ENCODE measurements around the gene TAOK2. TPM values are rescaled to one million over a fixed set of nuclear protein-coding genes. Genes with fewer than 3 reads are reported as not detected.
"Not testable (repeated sequence)": the region's sequence is repeated elsewhere in the genome, so short reads cannot be mapped to it uniquely, and the experiment has no call there.

TAOK2 gene
- total RNA-seq, 4 donors from 2014 or later = 48.8 to 62.6 (median 55.2) TPM

- 25 to 26% methylated on average over 22 to 30 of the region's 31 CpGs for WGBS, 2 donors
- H3K4me1 ChIP-seq = peaks cover 13 to 19% of the 10 kb centered on the region in 2 donors
- TF ChIP-seq POLR2A (IDR thresholded peaks at IDR 0.05) = no peak
- no peak for TF ChIP-seq CTCF (IDR thresholded peaks at IDR 0.05)
- peaks cover 20% of the 10 kb centered on the region for H3K27me3 ChIP-seq
- H3K9me3 ChIP-seq = no peaks in the 10 kb centered on the region
- intact Hi-C loops (cut with DNase I) = no loop called here
- no peak for DNase-seq
- no peak overlapping the region for H3K4me3 ChIP-seq (replicated peaks in 1 of 3)
- no peaks in the 10 kb centered on the region for H3K36me3 ChIP-seq
- H3K27ac ChIP-seq = no peak overlapping the region
Measured at GRCh38 chr16:30011714-30012504, 38.2 kb downstream of the TAOK2 start.

- DNase-seq; H3K9me3 ChIP-seq; H3K4me3 ChIP-seq (replicated peaks in 1 of 3); intact Hi-C loops (cut with DNase I); H3K27ac ChIP-seq; H3K36me3 ChIP-seq: not testable (repeated sequence)
- Histone ChIP-seq H3K27me3 (peaks cover 20% of the 10 kb centered on the region), H3K4me1 (peaks cover 13 to 19% of the 10 kb centered on the region in 2 donors)
- WGBS, 2 donors = 70 to 78% methylated on average over 14 of the region's 14 CpGs
Measured at GRCh38 chr16:30012598-30012997, 38.9 kb downstream of the TAOK2 start.

- H3K36me3 ChIP-seq; H3K9me3 ChIP-seq; H3K27ac ChIP-seq; DNase-seq; H3K4me3 ChIP-seq (replicated peaks in 1 of 3); intact Hi-C loops (cut with DNase I): not testable (repeated sequence)
- whole genome bisulfite sequencing, 2 donors = 70 to 75% methylated on average over 7 of the region's 7 CpGs
- Histone ChIP-seq H3K27me3 (peaks cover 12% of the 10 kb centered on the region), H3K4me1 (peaks cover 11 to 18% of the 10 kb centered on the region in 2 donors)
Measured at GRCh38 chr16:30015450-30015849, 41.8 kb downstream of the TAOK2 start.

- 77 to 78% methylated on average over 8 of the region's 8 CpGs for WGBS, 2 donors
- no peak for DNase-seq
- H3K36me3 ChIP-seq = no peaks in the 10 kb centered on the region
- no peaks in the 10 kb centered on the region for H3K9me3 ChIP-seq
- no peaks in the 10 kb centered on the region for H3K27me3 ChIP-seq
- H3K4me1 ChIP-seq = peaks cover 11% of the 10 kb centered on the region in 2 donors
- intact Hi-C loops (cut with DNase I) = no loop called here
- TF ChIP-seq CTCF (IDR thresholded peaks at IDR 0.05) (no peak), POLR2A (IDR thresholded peaks at IDR 0.05) (no peak)
- no peak overlapping the region for H3K4me3 ChIP-seq (replicated peaks in 1 of 3)
- H3K27ac ChIP-seq = no peak overlapping the region
Measured at GRCh38 chr16:30016555-30017276, 43.0 kb downstream of the TAOK2 start.

GRCh38 chr16:30017277-30017656 lies 43.6 kb downstream of the TAOK2 start:
- DNase-seq = no peak
- H3K36me3 ChIP-seq = no peaks in the 10 kb centered on the region
- TF ChIP-seq CTCF (IDR thresholded peaks at IDR 0.05) (no peak), POLR2A (IDR thresholded peaks at IDR 0.05) (no peak)
- H3K4me1 ChIP-seq = peaks cover 11 to 12% of the 10 kb centered on the region in 2 donors
- no peak overlapping the region for H3K27ac ChIP-seq
- H3K9me3 ChIP-seq = no peaks in the 10 kb centered on the region
- H3K27me3 ChIP-seq = no peaks in the 10 kb centered on the region
- no peak overlapping the region for H3K4me3 ChIP-seq (replicated peaks in 1 of 3)
- 97 to 99% methylated on average over 2 of the region's 2 CpGs for WGBS, 2 donors
- intact Hi-C loops (cut with DNase I) = no loop called here

GRCh38 chr16:30017937-30018336 lies 44.3 kb downstream of the TAOK2 start:
- H3K4me3 ChIP-seq (replicated peaks in 1 of 3); intact Hi-C loops (cut with DNase I); H3K9me3 ChIP-seq; DNase-seq; H3K36me3 ChIP-seq; H3K27ac ChIP-seq; H3K27me3 ChIP-seq: not testable (repeated sequence)
- H3K4me1 ChIP-seq = peaks cover 11 to 12% of the 10 kb centered on the region in 2 donors
- 85 to 87% methylated on average over 4 of the region's 4 CpGs for WGBS, 2 donors

Data from thyroid gland (tissue), 4 donors.